Measurements from ENCODE around the gene NPIPA1. TPM values are rescaled to one million over a fixed set of nuclear protein-coding genes. Genes with fewer than 3 reads are reported as not detected.
"Not testable (repeated sequence)": the region's sequence is repeated elsewhere in the genome, so short reads cannot be mapped to it uniquely, and the experiment has no call there.

Gene NPIPA1
- total RNA-seq, 1 donor from 2014 or later: 75.0 TPM

GRCh38 chr16:14974656-14975417 lies 37.6 kb downstream of the NPIPA1 start, which contains the start of gene PDXDC1:
TSS of gene PDXDC1 (plus strand) at chr16:14975026. CDS start at chr16:14975200, 174 bp downstream.
- H3K27ac ChIP-seq, H3K36me3 Mint-ChIP-seq: not testable (repeated sequence)

GRCh38 chr16:14975418-14976194 lies 38.4 kb downstream of the NPIPA1 start:
- not testable (repeated sequence) for H3K27me3 Mint-ChIP-seq (ENCODE audit: insufficient read depth, low read depth); H3F3A ChIP-seq (ENCODE audit: low read depth); H3K9me3 ChIP-seq (ENCODE audit: low read depth); H3K27ac ChIP-seq; H3K36me3 ChIP-seq; H3K27me3 ChIP-seq; H3K27ac Mint-ChIP-seq; H3K9me3 Mint-ChIP-seq; H3K4me1 Mint-ChIP-seq; H3K36me3 Mint-ChIP-seq; H3K4me1 ChIP-seq
- Histone ChIP-seq H3K79me2 (ENCODE audit: low read depth) (peaks cover 54% of the 10 kb centered on the region), H3K4me2 (peak overlapping the region; percentile 78), H3K9ac (peak overlapping the region; percentile 36), H2AFZ (replicated peaks) (peak overlapping the region; percentile 75), H3K4me3 (peak overlapping the region; percentile 72), H4K20me1 (ENCODE audit: low read depth) (peaks cover 24% of the 10 kb centered on the region)
- DNase-seq (ENCODE audit: low spot score): peak; percentile 48
- H3K4me3 Mint-ChIP-seq: peak overlapping the region; percentile 93
- peak; percentile 2 for TF ChIP-seq CTCF (IDR thresholded peaks at IDR 0.05)

More at GRCh38 chr16:14974656-14975417, 37.6 kb downstream of the NPIPA1 start, which contains the start of gene PDXDC1:
- TF ChIP-seq CTCF (IDR thresholded peaks at IDR 0.05): peak; percentile 18
- peak; percentile 16 for TF ChIP-seq EZH2phosphoT487 (IDR thresholded peaks at IDR 0.05)
- TF ChIP-seq EZH2 (IDR thresholded peaks at IDR 0.05): peak; percentile 49
- Histone ChIP-seq H3K79me2 (ENCODE audit: low read depth) (peaks cover 46% of the 10 kb centered on the region), H3K4me2 (peak within 1 kb of the TSS; percentile 78), H3K9ac (peak within 1 kb of the TSS; percentile 79), H2AFZ (replicated peaks) (peak within 1 kb of the TSS; percentile 75), H3K4me3 (peak within 1 kb of the TSS; percentile 72), H4K20me1 (ENCODE audit: low read depth) (peaks cover 18% of the 10 kb centered on the region)
- H3K27me3 Mint-ChIP-seq (ENCODE audit: insufficient read depth, low read depth); H3K9me3 Mint-ChIP-seq; H3K36me3 ChIP-seq; H3K27me3 ChIP-seq; H3K4me1 Mint-ChIP-seq; H3K27ac Mint-ChIP-seq; H3F3A ChIP-seq (ENCODE audit: low read depth); H3K9me3 ChIP-seq (ENCODE audit: low read depth); H3K4me1 ChIP-seq: not testable (repeated sequence)
- H3K4me3 Mint-ChIP-seq: peak within 1 kb of the TSS; percentile 95
- peak; percentile 100 for DNase-seq (ENCODE audit: low spot score)

GRCh38 chr16:14976971-14977736 lies 39.9 kb downstream of the NPIPA1 start:
- not testable (repeated sequence) for H3K9me3 Mint-ChIP-seq; H3K9me3 ChIP-seq (ENCODE audit: low read depth); H3K4me2 ChIP-seq; DNase-seq (ENCODE audit: low spot score); H3K27me3 Mint-ChIP-seq (ENCODE audit: insufficient read depth, low read depth); H2AFZ ChIP-seq (replicated peaks); H3K27me3 ChIP-seq; H3K36me3 ChIP-seq; H3K4me1 ChIP-seq; H3K27ac Mint-ChIP-seq; H3K4me1 Mint-ChIP-seq; H3K9ac ChIP-seq; H3K36me3 Mint-ChIP-seq; H3K4me3 ChIP-seq; H3F3A ChIP-seq (ENCODE audit: low read depth); H3K27ac ChIP-seq
- peak overlapping the region; percentile 60 for H3K4me3 Mint-ChIP-seq
- Histone ChIP-seq H3K79me2 (ENCODE audit: low read depth) (peaks cover 68% of the 10 kb centered on the region), H4K20me1 (ENCODE audit: low read depth) (peaks cover 29% of the 10 kb centered on the region)

- not testable (repeated sequence) for H3K36me3 Mint-ChIP-seq; H3K27ac Mint-ChIP-seq; H3K9me3 ChIP-seq (ENCODE audit: low read depth); H3K4me2 ChIP-seq; H3K4me1 ChIP-seq; H3K27me3 ChIP-seq; H3K9me3 Mint-ChIP-seq; H3K4me3 Mint-ChIP-seq; H2AFZ ChIP-seq (replicated peaks); H3K9ac ChIP-seq; H3K4me1 Mint-ChIP-seq; H3K27ac ChIP-seq; H3K27me3 Mint-ChIP-seq (ENCODE audit: insufficient read depth, low read depth); DNase-seq (ENCODE audit: low spot score); H3K4me3 ChIP-seq; H3K36me3 ChIP-seq; H3F3A ChIP-seq (ENCODE audit: low read depth)
- peaks cover 79% of the 10 kb centered on the region for H3K79me2 ChIP-seq (ENCODE audit: low read depth)
- H4K20me1 ChIP-seq (ENCODE audit: low read depth): peaks cover 29% of the 10 kb centered on the region
Observed at GRCh38 chr16:14978281-14978680, 41.0 kb downstream of the NPIPA1 start.

GRCh38 chr16:14978908-14979307 lies 41.7 kb downstream of the NPIPA1 start:
- H3K4me1 Mint-ChIP-seq; DNase-seq (ENCODE audit: low spot score); H3K4me1 ChIP-seq; H3K36me3 Mint-ChIP-seq; H3K9ac ChIP-seq; H2AFZ ChIP-seq (replicated peaks); H3K4me3 Mint-ChIP-seq; H3K27me3 Mint-ChIP-seq (ENCODE audit: insufficient read depth, low read depth); H3K27ac ChIP-seq; H3K27me3 ChIP-seq; H3F3A ChIP-seq (ENCODE audit: low read depth); H3K36me3 ChIP-seq; H3K4me2 ChIP-seq; H3K9me3 ChIP-seq (ENCODE audit: low read depth); H3K4me3 ChIP-seq; H3K9me3 Mint-ChIP-seq: not testable (repeated sequence)
- peaks cover 29% of the 10 kb centered on the region for H4K20me1 ChIP-seq (ENCODE audit: low read depth)
- peak overlapping the region; percentile 13 for H3K27ac Mint-ChIP-seq
- peaks cover 79% of the 10 kb centered on the region for H3K79me2 ChIP-seq (ENCODE audit: low read depth)

- H3K36me3 Mint-ChIP-seq; H3K9ac ChIP-seq; H3F3A ChIP-seq (ENCODE audit: low read depth); H3K4me2 ChIP-seq; H3K4me3 Mint-ChIP-seq; H3K27ac ChIP-seq; H3K9me3 ChIP-seq (ENCODE audit: low read depth); H3K4me3 ChIP-seq; H3K4me1 ChIP-seq; H3K36me3 ChIP-seq; H2AFZ ChIP-seq (replicated peaks); H3K4me1 Mint-ChIP-seq; DNase-seq (ENCODE audit: low spot score); H3K27ac Mint-ChIP-seq; H3K9me3 Mint-ChIP-seq; H3K27me3 ChIP-seq; H3K27me3 Mint-ChIP-seq (ENCODE audit: insufficient read depth, low read depth): not testable (repeated sequence)
- H4K20me1 ChIP-seq (ENCODE audit: low read depth): peaks cover 28% of the 10 kb centered on the region
- peaks cover 85% of the 10 kb centered on the region for H3K79me2 ChIP-seq (ENCODE audit: low read depth)
Observed at GRCh38 chr16:14981234-14981633, 44.0 kb downstream of the NPIPA1 start.
